BJ (cell line): ENCODE data around the gene BTG2. TPM values are rescaled to one million over a fixed set of nuclear protein-coding genes. Genes with fewer than 3 reads are reported as not detected.

Experiments used
- CTCF ChIA-PET: fragments of 350-600 bp; formaldehyde crosslinking; extraction: SDS; loops from one replicate; lab custom pipeline; 2021; ENCODE audit warnings: antibody characterized with exemption, inconsistent platforms; lab: Yijun Ruan, JAX
- POLR2A ChIA-PET: fragments of 300-600 bp; sonication (Branson Sonifier 250); formaldehyde crosslinking; extraction: SDS; loops from one replicate; lab custom pipeline; 2021; ENCODE audit warnings: antibody characterized with exemption; lab: Charles Lee
- DNase-seq: peaks from one replicate; pipeline ENCODE4 v3.0.0-alpha.2; 2011; ENCODE audit warnings: low read depth
- H3K27me3 ChIP-seq: 2 replicates; pipeline ENCODE4 v1.6.0; 2011; ENCODE audit warnings: low read length; ENCODE audit not compliant: control insufficient read depth, insufficient read depth
- H3K36me3 ChIP-seq: 2 replicates; pipeline ENCODE4 v1.5.1; 2011; ENCODE audit warnings: low read length; ENCODE audit not compliant: control insufficient read depth, insufficient read depth
- H3K4me3 ChIP-seq: 2 replicates; pipeline ENCODE4 v1.5.1; 2011; ENCODE audit warnings: low read depth, mild to moderate bottlenecking, control low read depth, low read length
- CTCF ChIP-seq: IDR thresholded peaks from 2 replicates; pipeline ENCODE4 v1.5.1; 2011; ENCODE audit warnings: low read depth, mild to moderate bottlenecking, control low read depth, inconsistent platforms, low read length, moderate library complexity; ENCODE audit not compliant: insufficient read depth
- polyA plus RNA-seq: library from polyadenylated mRNA; depleted of rRNA; stranded (reverse); fragments of >200 nt; gene quantifications from 2 replicates; pipeline ENCODE4 v1.2.3, GENCODE V29; 2011

BTG2 gene
- polyA plus RNA-seq, 1 experiment, result 22.8 TPM

GRCh38 chr1:203267347-203267846 lies 37.9 kb upstream of the BTG2 start:
- peak overlapping the region; percentile 56 for H3K4me3 ChIP-seq
- H3K27me3 ChIP-seq, result peaks cover 2% of the 10 kb centered on the region; the same call in 1 of the 2 replicates
- TF ChIP-seq CTCF, result peak; percentile 94
- ChIA-PET CTCF (interaction anchor here (0.6 to 20.3 kb wide), 71 partner anchors 10 to 939 kb away, joined by 3 to 484 read pairs (median 5); partner anchors contain the start of genes ADORA1, CHIT1, FMOD and KLHL12), POLR2A (interaction anchor here (0.6 kb wide), 3 partner anchors 13 to 223 kb away, joined by 3 to 5 read pairs (median 3); no protein-coding TSS in a partner anchor)
- DNase-seq, result peak; percentile 62
- no peaks in the 10 kb centered on the region for H3K36me3 ChIP-seq

- POLR2A ChIA-PET, result interaction anchor here (0.6 kb wide), 1 partner anchor 222 kb away, joined by 3 read pairs; no protein-coding TSS in a partner anchor
- Histone ChIP-seq H3K27me3 (peaks cover 2% of the 10 kb centered on the region; the same call in 1 of the 2 replicates), H3K36me3 (no peaks in the 10 kb centered on the region), H3K4me3 (peak overlapping the region; percentile 56)
- no peak for DNase-seq
- no peak for TF ChIP-seq CTCF
- CTCF ChIA-PET, result interaction anchor here (0.6 to 20.3 kb wide), 62 partner anchors 8 to 939 kb away, joined by 3 to 484 read pairs (median 6); partner anchors contain the start of genes ADORA1, CHIT1, FMOD and MYBPH
Measured at GRCh38 chr1:203267912-203268311, 37.4 kb upstream of the BTG2 start.

GRCh38 chr1:203268901-203269653 lies 36.2 kb upstream of the BTG2 start:
- no peak for DNase-seq
- Histone ChIP-seq H3K4me3 (no peak overlapping the region), H3K27me3 (no peaks in the 10 kb centered on the region; the same call in 1 of the 2 replicates), H3K36me3 (no peaks in the 10 kb centered on the region)
- ChIA-PET POLR2A (no interaction called here), CTCF (interaction anchor here (0.6 to 20.3 kb wide), 44 partner anchors 9 to 292 kb away, joined by 3 to 484 read pairs (median 5); partner anchors contain the start of genes ADORA1, FMOD and PPFIA4)
- peak; percentile 92 for TF ChIP-seq CTCF

GRCh38 chr1:203269654-203270020 lies 35.7 kb upstream of the BTG2 start:
- ChIA-PET POLR2A (no interaction called here), CTCF (interaction anchor here (0.7 to 20.3 kb wide), 40 partner anchors 9 to 292 kb away, joined by 3 to 484 read pairs (median 6); partner anchors contain the start of genes ADORA1, FMOD, PPFIA4 and TMEM183A)
- TF ChIP-seq CTCF, result no peak
- no peak for DNase-seq
- no peak overlapping the region for H3K4me3 ChIP-seq
- no peaks in the 10 kb centered on the region for H3K36me3 ChIP-seq
- no peaks in the 10 kb centered on the region; the same call in 1 of the 2 replicates for H3K27me3 ChIP-seq

- H3K36me3 ChIP-seq, result no peaks in the 10 kb centered on the region
- TF ChIP-seq CTCF, result no peak
- no peak for DNase-seq
- POLR2A ChIA-PET, result no interaction called here
- H3K27me3 ChIP-seq, result no peaks in the 10 kb centered on the region
- CTCF ChIA-PET, result interaction anchor here (0.8 to 20.3 kb wide), 18 partner anchors 8 to 1082 kb away, joined by 3 to 484 read pairs (median 18); partner anchors contain the start of genes PPFIA4 and TMEM183A
- no peak overlapping the region for H3K4me3 ChIP-seq
Measured at GRCh38 chr1:203270448-203270847, 34.9 kb upstream of the BTG2 start.
